ENCODE data around the gene TRIM10.

TRIM10 gene

DNA sequence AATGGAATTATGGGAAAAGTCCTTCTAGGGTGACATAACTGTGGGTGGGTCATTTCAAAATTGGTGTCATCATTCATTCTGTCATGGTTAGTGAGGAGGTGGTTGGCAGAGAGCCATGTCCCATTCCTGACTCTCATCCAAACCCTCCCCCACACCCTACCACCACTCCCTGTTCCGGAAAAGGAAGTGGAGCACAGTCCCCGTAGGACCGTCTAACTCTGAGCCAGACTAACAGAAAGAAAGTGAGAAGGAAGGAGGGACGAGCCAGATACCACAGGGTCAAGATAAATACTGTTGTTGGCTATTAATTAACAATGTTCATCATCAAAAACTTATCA lies 4.8 kb downstream of the TRIM10 start (continued):
- TF ChIP-seq KLF7 (tag by site-specific recombination; IDR thresholded peaks at IDR 0.05; ENCODE audit: borderline replicate concordance) (peak; percentile 87; the same call in 1 of the 2 replicates), ZBTB7A (tag by site-specific recombination; IDR thresholded peaks at IDR 0.05; ENCODE audit: low read depth) (no peak), ZFP37 (tag by site-specific recombination; IDR thresholded peaks at IDR 0.05) (no peak), ZNF791 (tag by site-specific recombination; IDR thresholded peaks at IDR 0.05) (no peak), KLF9 (tag by site-specific recombination; IDR thresholded peaks at IDR 0.05; ENCODE audit: low read depth) (0 out of 2 replicates have a peak, but pooled peaks have one; percentile 54), INSM2 (tag by site-specific recombination; IDR thresholded peaks at IDR 0.05) (peak; percentile 84), ZNF175 (tag by site-specific recombination; IDR thresholded peaks at IDR 0.05) (no peak), HOXA7 (CRISPR knock-in tag; IDR thresholded peaks at IDR 0.05; ENCODE audit: borderline replicate concordance) (no peak), ZNF777 (tag by site-specific recombination; IDR thresholded peaks at IDR 0.05; ENCODE audit: borderline replicate concordance) (no peak), ZNF626 (tag by site-specific recombination; IDR thresholded peaks at IDR 0.05) (no peak), ZNF530 (tag by site-specific recombination; IDR thresholded peaks at IDR 0.05; ENCODE audit: low read depth) (no peak), ZSCAN23 (tag by site-specific recombination; IDR thresholded peaks at IDR 0.05) (no peak), ZXDB (tag by site-specific recombination; IDR thresholded peaks at IDR 0.05) (peak; percentile 82), OSR2 (tag by site-specific recombination; IDR thresholded peaks at IDR 0.05) (peak; percentile 21; the same call in 1 of the 2 replicates), TSHZ1 (tag by site-specific recombination; IDR thresholded peaks at IDR 0.05; ENCODE audit: borderline replicate concordance) (peak; percentile 89), ZNF335 (tag by site-specific recombination; conservative IDR thresholded peaks at IDR 0.05) (peak; percentile 87), ZNF155 (tag by site-specific recombination; IDR thresholded peaks at IDR 0.05) (no peak)
- TF ChIP-seq, protein P1, sequence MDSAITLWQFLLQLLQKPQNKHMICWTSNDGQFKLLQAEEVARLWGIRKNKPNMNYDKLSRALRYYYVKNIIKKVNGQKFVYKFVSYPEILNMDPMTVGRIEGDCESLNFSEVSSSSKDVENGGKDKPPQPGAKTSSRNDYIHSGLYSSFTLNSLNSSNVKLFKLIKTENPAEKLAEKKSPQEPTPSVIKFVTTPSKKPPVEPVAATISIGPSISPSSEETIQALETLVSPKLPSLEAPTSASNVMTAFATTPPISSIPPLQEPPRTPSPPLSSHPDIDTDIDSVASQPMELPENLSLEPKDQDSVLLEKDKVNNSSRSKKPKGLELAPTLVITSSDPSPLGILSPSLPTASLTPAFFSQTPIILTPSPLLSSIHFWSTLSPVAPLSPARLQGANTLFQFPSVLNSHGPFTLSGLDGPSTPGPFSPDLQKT (IDR thresholded peaks at IDR 0.05; ENCODE audit: borderline replicate concordance, low read depth, low read length), result no peak
- TF ChIP-seq, protein P2, sequence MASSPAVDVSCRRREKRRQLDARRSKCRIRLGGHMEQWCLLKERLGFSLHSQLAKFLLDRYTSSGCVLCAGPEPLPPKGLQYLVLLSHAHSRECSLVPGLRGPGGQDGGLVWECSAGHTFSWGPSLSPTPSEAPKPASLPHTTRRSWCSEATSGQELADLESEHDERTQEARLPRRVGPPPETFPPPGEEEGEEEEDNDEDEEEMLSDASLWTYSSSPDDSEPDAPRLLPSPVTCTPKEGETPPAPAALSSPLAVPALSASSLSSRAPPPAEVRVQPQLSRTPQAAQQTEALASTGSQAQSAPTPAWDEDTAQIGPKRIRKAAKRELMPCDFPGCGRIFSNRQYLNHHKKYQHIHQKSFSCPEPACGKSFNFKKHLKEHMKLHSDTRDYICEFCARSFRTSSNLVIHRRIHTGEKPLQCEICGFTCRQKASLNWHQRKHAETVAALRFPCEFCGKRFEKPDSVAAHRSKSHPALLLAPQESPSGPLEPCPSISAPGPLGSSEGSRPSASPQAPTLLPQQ (tag by site-specific recombination; IDR thresholded peaks at IDR 0.05), result peak; percentile 73
- TF ChIP-seq, protein P3, sequence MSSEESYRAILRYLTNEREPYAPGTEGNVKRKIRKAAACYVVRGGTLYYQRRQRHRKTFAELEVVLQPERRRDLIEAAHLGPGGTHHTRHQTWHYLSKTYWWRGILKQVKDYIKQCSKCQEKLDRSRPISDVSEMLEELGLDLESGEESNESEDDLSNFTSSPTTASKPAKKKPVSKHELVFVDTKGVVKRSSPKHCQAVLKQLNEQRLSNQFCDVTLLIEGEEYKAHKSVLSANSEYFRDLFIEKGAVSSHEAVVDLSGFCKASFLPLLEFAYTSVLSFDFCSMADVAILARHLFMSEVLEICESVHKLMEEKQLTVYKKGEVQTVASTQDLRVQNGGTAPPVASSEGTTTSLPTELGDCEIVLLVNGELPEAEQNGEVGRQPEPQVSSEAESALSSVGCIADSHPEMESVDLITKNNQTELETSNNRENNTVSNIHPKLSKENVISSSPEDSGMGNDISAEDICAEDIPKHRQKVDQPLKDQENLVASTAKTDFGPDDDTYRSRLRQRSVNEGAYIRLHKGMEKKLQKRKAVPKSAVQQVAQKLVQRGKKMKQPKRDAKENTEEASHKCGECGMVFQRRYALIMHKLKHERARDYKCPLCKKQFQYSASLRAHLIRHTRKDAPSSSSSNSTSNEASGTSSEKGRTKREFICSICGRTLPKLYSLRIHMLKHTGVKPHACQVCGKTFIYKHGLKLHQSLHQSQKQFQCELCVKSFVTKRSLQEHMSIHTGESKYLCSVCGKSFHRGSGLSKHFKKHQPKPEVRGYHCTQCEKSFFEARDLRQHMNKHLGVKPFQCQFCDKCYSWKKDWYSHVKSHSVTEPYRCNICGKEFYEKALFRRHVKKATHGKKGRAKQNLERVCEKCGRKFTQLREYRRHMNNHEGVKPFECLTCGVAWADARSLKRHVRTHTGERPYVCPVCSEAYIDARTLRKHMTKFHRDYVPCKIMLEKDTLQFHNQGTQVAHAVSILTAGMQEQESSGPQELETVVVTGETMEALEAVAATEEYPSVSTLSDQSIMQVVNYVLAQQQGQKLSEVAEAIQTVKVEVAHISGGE (tag by site-specific recombination; conservative IDR thresholded peaks at IDR 0.05; ENCODE audit: low read depth), result peak; percentile 93
- TF ChIP-seq, protein P4, sequence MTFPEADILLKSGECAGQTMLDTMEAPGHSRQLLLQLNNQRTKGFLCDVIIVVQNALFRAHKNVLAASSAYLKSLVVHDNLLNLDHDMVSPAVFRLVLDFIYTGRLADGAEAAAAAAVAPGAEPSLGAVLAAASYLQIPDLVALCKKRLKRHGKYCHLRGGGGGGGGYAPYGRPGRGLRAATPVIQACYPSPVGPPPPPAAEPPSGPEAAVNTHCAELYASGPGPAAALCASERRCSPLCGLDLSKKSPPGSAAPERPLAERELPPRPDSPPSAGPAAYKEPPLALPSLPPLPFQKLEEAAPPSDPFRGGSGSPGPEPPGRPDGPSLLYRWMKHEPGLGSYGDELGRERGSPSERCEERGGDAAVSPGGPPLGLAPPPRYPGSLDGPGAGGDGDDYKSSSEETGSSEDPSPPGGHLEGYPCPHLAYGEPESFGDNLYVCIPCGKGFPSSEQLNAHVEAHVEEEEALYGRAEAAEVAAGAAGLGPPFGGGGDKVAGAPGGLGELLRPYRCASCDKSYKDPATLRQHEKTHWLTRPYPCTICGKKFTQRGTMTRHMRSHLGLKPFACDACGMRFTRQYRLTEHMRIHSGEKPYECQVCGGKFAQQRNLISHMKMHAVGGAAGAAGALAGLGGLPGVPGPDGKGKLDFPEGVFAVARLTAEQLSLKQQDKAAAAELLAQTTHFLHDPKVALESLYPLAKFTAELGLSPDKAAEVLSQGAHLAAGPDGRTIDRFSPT (tag by site-specific recombination; IDR thresholded peaks at IDR 0.05), result peak; percentile 62
- TF ChIP-seq, protein P5, sequence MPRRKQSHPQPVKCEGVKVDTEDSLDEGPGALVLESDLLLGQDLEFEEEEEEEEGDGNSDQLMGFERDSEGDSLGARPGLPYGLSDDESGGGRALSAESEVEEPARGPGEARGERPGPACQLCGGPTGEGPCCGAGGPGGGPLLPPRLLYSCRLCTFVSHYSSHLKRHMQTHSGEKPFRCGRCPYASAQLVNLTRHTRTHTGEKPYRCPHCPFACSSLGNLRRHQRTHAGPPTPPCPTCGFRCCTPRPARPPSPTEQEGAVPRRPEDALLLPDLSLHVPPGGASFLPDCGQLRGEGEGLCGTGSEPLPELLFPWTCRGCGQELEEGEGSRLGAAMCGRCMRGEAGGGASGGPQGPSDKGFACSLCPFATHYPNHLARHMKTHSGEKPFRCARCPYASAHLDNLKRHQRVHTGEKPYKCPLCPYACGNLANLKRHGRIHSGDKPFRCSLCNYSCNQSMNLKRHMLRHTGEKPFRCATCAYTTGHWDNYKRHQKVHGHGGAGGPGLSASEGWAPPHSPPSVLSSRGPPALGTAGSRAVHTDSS (tag by site-specific recombination; IDR thresholded peaks at IDR 0.05), result peak; percentile 9; the same call in 1 of the 2 replicates
